GM12892 (cell line): ENCODE results near the gene RERG.

Source experiments
- POLR2A ChIP-seq: IDR thresholded peaks from 2 replicates; pipeline ENCODE4 v1.6.1; 2011; ENCODE audit warnings: low read depth, low read length, control low read depth
- POLR2AphosphoS5 ChIP-seq: IDR thresholded peaks from 2 replicates; pipeline ENCODE4 v1.6.1; 2011; ENCODE audit warnings: low read depth, low read length, control low read depth
- TAF1 ChIP-seq: IDR thresholded peaks from 2 replicates; pipeline ENCODE4 v1.6.1; 2011; ENCODE audit warnings: low read depth, mild to moderate bottlenecking, control low read depth, low read length, borderline replicate concordance

- no peak for TF ChIP-seq POLR2AphosphoS5
- no peak for TF ChIP-seq POLR2A
- TF ChIP-seq TAF1 = no peak
These were observed 49.4 kb upstream of the RERG start for GRCh38 chr12:15270591-15270990.
